Stimulated activated CD4-positive, alpha-beta T cell treated with anti-CD3 and anti-CD28 coated beads, Interleukin-4, amount 100 ng/mL, for 24 hours (primary cell): ENCODE results near the gene PRCD.
A peak's percentile ranks its signal among the peaks of the same experiment; 100 is the strongest.
"Not testable (repeated sequence)": the region's sequence is repeated elsewhere in the genome, so short reads cannot be mapped to it uniquely, and the experiment has no call there.

Experiments
- DNase-seq: peaks from one replicate; pipeline ENCODE4 v3.0.0-alpha.2; 2020

The PRCD gene

GRCh38 chr17:76506408-76507345 is 33.2 kb upstream of the PRCD start:
- DNase-seq, result peak; percentile 90

- not testable (repeated sequence) for DNase-seq
These were observed 31.3 kb upstream of the PRCD start for GRCh38 chr17:76508472-76509063.

- DNase-seq, result no peak
These were observed 29.0 kb upstream of the PRCD start for GRCh38 chr17:76510831-76511244.

GRCh38 chr17:76511668-76512365 is 28.0 kb upstream of the PRCD start:
- no peak for DNase-seq

GRCh38 chr17:76512366-76513305 is 27.2 kb upstream of the PRCD start:
- no peak for DNase-seq

GRCh38 chr17:76513306-76513692 is 26.5 kb upstream of the PRCD start:
- no peak for DNase-seq

GRCh38 chr17:76514355-76514754 is 25.5 kb upstream of the PRCD start:
- not testable (repeated sequence) for DNase-seq

GRCh38 chr17:76515274-76515949 is 24.4 kb upstream of the PRCD start:
- peak; percentile 86 for DNase-seq

GRCh38 chr17:76517638-76518038 is 22.2 kb upstream of the PRCD start:
- DNase-seq, result no peak

GRCh38 chr17:76519048-76519966 is 20.5 kb upstream of the PRCD start:
- DNase-seq, result no peak

- no peak for DNase-seq
These were observed 18.6 kb upstream of the PRCD start for GRCh38 chr17:76521262-76521661.

GRCh38 chr17:76521683-76522082 is 18.2 kb upstream of the PRCD start:
- not testable (repeated sequence) for DNase-seq

- peak; percentile 83 for DNase-seq
These were observed 16.5 kb upstream of the PRCD start for GRCh38 chr17:76523084-76524037.

GRCh38 chr17:76524598-76525512 is 15.0 kb upstream of the PRCD start:
- DNase-seq, result no peak

GRCh38 chr17:76525513-76525833 is 14.4 kb upstream of the PRCD start:
- not testable (repeated sequence) for DNase-seq

- DNase-seq, result not testable (repeated sequence)
These were observed 12.8 kb upstream of the PRCD start for GRCh38 chr17:76527016-76527415.

- peak; percentile 32 for DNase-seq
These were observed 12.3 kb upstream of the PRCD start for GRCh38 chr17:76527430-76528111.

- no peak for DNase-seq
These were observed 11.7 kb upstream of the PRCD start for GRCh38 chr17:76528156-76528527.
